Left lobe of liver (tissue), 2 donors: ENCODE results near the gene EVA1A. TPM values are rescaled to one million over a fixed set of nuclear protein-coding genes. Genes with fewer than 3 reads are reported as not detected.
"Not testable (repeated sequence)": the region's sequence is repeated elsewhere in the genome, so short reads cannot be mapped to it uniquely, and the experiment has no call there.

ENCODE experiments used
- ATAC-seq: fragments of 200-7000 bp; cut with Tn5 transposase; one replicate; pipeline ENCODE4 v1.9.1; 2020; ENCODE audit warnings: mild to moderate bottlenecking, moderate library complexity
- DNase-seq: peaks from one replicate; pipeline ENCODE4 v3.0.0-alpha.2; 2020; ENCODE audit warnings: low spot score
- total RNA-seq: library from RNA; stranded (reverse); gene quantifications from one replicate; pipeline ENCODE4 v1.2.1, GENCODE V29; 2021
- donor health status: DM: no; HTN: no; CAD: no; lungs with moderate emphysema.
- donor health status: DM: no; HTN: yes; CAD: no.

EVA1A gene
- total RNA-seq, 1 donor from 2014 or later = 84.3 TPM

DNA sequence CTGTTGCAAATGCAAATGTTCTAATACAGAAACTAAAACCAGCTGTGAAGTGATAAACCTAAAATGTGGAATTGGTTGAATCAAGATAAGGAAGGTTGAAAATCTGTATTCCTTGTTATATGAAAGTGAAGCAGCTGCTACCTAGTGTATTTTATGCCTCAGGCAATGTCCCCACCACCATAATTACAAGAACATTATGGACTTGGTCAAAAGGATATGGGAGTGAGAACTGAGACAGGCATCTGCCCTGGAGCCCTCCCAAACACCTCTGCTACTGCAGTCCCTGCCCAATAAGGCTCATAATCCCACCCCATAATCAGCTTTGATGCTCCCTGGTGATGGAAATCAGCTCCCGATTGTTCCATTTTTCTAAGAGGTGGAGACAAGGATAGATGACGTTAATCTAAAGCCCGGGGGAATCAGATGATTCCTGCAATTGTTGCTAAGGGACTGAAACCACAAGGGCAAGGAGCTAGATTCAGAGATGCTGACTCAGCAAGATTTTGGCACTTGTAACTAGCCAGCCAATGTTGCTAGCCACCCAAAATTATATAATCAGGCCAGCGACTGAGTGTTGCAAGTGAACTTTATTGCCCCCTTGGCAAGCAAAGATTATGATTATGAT, 69.5 kb downstream of the EVA1A start:
- no peak for DNase-seq
- no peak for ATAC-seq

DNA sequence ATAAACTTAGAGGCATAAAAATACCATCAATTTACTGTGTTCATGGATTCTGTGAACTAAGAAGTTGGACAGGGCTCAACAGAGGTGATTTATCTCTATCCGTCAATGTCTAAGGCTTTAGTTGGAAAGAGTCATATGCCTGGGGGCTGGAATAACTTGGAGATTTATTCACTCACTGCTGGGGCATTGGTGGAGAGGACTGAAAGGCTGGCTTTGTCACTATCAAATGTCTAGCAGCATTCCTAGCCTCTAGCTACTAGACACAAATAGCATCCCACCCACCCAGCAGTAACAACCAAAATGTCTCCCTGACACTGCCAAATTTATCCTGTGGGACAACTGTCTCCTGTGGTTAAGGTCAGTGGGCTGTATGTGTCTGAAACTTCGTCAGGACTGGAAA, 71.0 kb downstream of the EVA1A start:
- no peak for DNase-seq
- ATAC-seq = no peak

DNA sequence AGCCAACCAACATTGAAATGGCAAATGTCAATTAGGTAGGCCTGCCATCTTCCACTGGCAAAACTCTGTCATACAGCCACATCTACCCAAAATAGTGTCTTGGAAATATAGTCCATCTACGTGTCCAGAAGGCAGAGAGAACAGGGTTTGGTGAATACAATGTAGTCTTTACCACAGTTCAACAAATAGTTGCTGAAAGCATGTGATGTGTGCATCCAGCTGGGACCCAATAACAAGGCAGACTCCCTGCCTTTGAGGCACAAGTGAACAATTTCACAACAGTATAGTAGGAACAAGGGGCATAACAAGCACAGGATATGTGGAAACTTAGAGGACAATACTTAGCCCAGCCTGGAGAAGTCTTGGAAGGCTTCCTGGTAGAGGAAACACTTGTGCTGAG, 72.6 kb downstream of the EVA1A start:
- ATAC-seq (no peak), DNase-seq (no peak)

DNA sequence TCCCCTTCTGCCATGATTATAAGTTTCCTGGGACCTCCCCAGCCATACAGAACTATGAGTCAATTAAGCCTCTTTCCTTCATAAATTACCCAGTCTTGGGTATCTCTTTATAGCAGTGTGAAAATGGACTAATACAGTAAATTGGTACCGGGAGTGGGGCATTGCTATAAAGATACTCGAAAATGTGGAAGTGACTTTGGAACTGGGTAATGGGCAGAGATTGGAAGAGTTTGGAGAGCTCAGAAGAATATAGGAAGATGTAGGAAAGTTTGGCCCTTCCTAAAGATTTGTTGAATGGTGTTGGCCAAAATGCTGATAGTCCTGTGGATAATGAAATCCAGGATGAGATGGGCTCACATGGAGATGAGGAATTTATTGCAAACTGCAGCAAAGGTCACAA, 74.0 kb downstream of the EVA1A start:
- not testable (repeated sequence) for DNase-seq, ATAC-seq

DNA sequence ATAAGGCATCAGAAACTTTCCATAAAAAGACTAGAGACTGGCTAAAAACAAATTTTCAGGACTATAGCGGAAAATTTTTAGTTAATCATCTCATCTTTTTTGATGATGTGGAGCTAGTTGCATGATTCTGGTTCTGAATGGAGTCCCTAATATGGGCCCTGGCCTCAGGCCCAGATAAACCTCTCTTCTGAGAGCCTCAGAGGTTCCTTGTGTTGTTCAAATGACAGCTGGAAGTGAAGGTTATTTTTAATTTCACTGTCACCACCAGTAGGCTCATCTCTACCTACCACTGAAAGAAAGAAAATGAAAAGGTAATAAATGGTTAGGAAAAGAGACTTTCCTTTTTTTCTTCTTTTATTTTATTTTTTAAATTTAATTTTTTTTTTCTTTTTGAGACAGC, 75.9 kb downstream of the EVA1A start:
- DNase-seq = no peak
- ATAC-seq = no peak

DNA sequence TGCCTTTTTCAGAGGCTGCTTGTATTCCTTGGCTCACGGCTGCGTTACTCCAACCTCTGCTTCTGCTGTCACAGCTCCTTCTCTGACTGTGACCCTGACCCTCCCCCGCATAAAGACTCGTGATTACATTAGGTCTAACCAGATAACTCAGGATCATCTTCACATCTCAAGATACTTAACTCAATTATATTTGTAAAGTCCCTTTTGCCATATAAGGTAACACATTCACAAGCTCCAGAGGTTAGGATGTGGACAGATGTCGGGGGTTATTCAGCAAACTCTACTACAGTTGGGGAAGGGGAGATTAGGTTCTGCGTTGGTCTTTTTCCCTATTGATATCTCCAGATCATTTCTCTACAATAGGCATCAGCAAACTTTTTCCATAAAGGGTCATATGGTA, 76.9 kb downstream of the EVA1A start:
- DNase-seq = no peak
- ATAC-seq = no peak

DNA sequence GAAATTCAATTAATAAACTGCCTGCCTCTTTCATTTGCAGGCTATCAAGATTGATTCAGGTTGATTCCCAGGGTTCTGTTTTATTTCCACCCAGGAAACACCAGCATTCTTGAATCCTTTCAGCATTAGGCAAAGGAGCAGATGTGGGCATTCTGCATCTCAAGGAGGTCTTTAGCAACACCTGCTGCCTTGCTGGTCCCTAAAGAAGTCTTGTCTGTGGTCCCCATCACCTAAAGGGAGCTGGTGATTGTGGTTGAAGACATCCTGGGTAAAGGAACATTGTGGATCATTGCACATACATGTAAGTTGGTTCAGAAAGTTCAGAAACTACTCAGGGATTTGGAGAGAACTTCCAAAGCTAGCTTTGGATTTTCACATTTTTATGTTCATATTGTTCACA, 78.3 kb downstream of the EVA1A start:
- ATAC-seq = no peak

DNA sequence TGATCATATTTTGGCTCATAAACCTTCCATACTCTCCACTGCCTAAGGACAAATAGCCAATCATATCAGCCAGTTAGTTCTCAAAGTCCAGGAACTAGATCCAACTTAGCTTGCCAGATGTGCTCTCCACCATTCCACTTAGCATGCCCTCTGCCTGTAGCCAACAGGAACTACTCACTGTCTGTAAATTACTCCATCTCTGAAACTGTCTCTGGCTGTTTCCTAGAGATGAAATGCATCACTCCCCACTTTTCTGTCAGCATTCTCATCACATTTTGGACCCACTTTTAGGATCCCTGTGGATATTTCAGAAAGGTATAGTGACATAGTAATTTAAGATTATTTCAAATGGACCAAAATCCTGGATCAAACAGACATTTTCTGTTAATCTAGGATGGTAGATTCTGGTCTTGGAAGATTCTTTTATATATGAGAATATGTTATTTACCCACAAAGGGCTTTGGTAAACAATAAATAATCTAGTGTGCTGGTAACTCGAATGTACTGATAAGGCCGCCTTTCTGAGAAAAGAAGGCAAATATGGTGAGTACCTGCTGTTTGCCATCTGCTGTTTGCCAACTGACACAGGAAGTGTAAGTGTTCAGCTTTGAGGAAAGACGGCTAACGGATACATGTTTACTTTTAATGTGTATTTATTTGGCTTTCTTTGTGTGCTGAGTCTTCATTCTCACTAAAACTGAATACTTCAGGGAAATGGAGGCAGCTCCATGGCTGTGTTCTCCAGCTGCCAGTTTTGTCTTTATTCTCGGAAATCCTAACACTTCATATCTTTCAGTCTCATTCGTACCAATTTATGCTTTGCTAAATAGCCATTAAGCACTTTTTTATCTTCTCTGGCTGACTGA, 79.5 kb downstream of the EVA1A start:
- DNase-seq = no peak
- ATAC-seq = peak; percentile 97

More for the DNA sequence above, 78.3 kb downstream of the EVA1A start:
- no peak for DNase-seq

DNA sequence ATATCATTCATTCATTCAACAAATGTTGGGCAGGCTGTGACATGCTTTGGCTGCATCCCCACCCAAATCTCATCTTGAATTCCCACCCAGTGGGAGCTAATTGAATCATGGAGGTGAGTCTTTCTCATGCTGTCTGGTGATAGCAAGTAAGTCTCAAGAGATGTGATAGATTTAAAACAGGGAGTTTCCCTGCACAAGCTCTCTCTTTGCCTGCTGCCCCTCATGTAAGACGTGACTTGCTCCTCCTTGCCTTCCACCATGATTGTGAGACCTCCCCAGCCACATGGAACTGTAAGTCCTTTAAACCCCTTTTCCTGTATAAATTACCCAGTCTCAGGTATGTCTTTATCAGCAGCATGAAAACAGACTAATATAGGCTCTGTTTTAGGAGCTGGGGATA, 83.0 kb downstream of the EVA1A start:
- DNase-seq, ATAC-seq: not testable (repeated sequence)

DNA sequence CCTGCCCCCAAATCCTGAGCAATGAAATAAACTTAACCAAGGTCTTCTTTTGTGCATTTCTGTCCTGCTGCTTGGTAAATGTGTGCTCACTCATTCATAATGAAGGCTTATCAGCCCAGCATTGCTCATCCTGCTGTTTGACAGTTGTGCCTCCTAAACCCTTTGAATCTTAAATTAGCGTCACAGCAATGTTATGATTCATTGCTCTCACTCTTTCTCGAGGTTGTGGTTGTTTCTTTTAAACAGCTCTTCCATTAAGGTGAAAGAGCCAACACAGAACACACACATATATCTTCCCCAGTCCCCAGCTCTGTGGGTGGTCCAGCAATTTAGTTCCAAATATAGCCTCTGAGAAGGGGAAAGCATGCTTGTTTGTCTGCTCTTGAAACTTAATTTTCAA, 84.0 kb downstream of the EVA1A start:
- DNase-seq (no peak), ATAC-seq (no peak)

DNA sequence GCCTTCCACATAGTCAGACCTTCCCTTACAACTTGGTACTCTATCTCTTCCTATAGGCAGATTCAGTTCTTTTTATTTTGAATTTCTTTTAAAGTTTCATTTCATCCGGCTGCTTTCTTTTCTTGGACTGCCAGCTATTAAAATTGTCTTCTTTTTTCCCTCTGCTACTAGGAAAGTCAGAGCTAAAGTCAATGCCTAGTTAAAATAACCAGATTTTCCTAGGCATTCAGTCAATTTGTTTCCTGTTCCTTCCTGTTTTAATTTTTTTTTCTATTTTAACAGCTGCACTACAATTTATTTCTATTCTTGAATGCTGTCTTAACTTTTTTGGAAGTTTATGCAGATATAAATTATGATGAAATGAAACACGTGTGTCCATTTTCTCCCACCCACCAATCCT, 84.8 kb downstream of the EVA1A start:
- DNase-seq (no peak), ATAC-seq (no peak)

DNA sequence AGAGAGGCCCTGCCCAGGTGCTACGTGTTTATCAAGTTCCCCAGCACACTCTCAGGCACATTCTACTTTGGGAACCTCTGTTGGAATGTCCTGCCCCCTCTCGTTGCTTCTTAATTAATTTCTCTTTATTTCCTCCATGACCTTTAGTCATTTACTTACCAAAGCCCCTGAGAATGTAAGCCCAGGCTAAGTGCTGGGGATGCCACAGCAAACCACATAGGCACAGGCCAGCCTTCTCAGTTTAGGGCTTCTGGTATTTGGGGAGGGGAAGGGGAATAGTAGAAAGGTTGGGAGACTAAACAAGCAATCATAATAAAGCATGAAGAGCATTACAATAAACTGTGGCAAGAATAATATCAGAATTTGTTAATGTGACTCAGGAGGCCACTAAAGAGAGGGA, 85.7 kb downstream of the EVA1A start:
- ATAC-seq (no peak), DNase-seq (no peak)

DNA sequence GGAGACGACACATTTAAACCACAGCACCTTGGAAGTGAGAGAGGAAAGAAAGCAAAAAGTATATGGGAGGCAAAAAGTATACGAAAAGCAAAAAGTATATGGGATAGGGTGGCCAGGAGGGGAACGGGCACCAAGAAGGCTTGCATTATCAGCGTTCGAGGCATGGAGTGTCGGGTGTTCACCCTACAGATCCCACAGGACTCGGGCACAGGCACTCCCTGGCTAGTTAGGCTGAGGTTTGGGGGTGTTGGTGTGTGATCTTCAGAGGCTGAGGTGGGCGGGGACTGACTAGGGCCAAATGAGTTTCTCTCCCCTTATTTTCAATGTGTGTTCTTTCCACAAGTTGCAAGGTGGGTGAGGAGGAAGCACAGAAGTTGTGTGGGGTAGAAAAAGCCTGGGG, 86.6 kb downstream of the EVA1A start:
- no peak for ATAC-seq
- no peak for DNase-seq

DNA sequence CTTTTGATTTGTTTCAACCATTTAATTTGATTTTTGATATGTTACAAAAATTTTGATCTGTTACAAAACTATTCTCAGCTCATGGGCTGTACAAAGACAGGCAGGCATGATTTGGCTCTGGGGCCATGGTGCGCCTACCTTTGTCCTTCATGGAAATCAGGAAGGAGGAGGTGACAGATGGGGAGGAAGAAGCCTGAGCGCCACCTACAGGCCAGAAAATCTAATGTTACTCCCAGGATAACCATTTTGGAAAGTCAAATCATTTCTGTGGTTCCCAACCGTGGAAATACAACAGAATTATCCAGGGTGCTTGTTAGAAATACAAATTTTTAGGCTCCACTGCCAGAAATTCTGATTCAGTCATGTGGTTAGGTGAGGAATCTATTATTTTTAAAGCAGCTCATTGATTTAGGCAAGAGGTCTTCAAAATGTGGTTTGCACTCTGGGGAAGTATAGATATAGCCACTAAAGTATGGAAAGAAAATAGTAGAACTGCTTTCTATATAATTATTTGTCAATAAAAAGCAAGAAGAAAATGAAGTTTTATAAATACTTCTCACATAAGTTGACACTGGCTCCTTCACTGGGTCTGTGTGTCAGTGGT, 93.9 kb downstream of the EVA1A start:
- DNase-seq = no peak
- peak; percentile 73 for ATAC-seq

DNA sequence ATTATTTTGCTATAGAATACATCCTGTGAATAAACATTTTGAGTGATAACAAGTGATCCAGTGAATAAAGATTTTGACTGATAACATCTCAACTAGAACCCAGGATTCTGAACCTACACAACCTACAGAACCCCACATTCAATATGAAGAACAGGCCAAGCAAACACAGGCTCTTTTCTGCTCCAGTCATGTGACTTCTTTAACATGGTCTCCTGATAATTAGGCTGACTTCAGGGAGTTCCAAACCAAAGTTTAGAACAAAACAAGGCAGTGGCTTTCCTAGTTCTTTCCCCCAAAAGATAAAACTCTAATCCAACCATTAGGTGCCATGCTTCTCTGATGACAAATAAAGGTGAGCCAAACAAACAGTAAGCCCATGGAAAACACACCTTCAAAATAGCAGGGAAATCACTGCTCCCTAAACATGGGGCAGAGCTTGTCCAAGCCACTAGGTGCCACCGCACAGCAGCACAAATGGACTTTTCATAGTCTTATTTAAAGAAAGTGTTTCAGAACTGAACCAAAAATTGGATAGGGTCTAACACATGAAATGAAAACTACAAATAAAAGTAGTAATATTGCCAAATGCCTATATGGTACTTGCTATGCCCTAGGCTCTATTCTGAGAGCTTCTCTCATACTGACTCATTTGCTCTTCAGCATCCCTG, 95.3 kb downstream of the EVA1A start:
- ATAC-seq (peak; percentile 89), DNase-seq (no peak)

DNA sequence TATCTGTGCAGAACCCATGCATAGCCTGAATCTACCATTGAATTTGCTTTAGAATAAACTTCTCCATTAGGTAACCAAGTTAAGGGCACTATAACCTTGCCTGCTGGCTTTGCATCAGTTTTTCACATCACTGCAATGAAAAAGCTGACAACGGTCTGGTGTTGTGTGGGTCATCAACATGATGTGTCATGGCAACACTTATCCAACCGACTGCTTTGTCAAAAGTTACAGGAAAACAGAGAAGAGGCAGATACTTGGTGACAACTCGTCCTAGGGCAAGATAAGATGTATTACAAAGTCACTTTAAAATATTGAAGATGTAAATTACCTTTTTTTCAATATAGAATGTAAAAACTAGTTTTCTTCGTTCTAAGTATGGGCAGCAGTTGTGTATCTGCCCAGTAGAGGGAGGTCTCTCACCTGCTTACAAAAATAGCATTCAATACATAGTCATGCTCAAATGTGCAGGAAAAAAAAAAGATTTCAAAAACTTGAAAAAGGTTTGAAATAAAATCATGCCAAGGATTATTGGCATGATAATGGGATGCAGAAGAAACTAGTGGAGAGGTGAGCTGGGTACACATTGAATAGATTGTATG, 96.3 kb downstream of the EVA1A start:
- ATAC-seq (peak; percentile 83), DNase-seq (no peak)

DNA sequence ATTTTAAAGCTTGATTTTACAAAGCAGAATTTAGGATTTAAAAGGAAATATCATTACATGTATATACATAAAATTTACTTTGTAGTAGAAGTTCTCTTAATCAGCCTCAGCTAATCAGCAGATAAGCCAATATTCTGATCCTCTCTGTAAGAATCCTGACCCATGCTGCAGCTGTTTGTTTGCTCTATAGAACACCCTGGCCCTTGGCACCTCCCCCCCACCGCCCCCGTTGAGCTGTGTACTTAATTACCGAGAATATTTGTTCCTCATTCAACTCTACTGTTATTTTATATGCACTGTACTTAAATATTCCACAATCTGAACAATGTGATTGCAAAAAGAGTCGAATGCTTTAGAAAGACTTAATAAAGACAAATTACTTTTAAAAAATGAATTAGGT, 98.0 kb downstream of the EVA1A start:
- no peak for DNase-seq

DNA sequence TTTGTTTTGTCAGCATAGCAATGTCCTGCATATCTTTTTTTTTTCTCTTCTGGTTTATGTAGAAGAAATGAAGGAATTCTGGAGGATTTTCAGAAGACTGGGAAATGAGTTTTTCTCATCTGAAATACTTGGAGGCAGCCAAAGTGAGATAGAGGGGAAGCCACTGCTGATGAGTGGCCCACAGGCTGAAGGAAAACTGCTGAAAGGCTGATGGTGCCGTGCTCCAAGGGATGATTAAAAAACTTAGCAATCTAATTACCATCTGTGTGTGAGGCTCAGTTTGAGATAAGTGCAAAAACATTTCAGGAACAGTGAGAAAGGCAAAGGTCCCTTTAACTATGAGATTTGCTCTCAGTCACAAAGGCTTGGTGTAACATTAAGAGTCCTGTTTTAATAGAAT, 98.5 kb downstream of the EVA1A start:
- ATAC-seq (no peak), DNase-seq (no peak)

More for the DNA sequence above, 98.0 kb downstream of the EVA1A start:
- no peak for ATAC-seq

DNA sequence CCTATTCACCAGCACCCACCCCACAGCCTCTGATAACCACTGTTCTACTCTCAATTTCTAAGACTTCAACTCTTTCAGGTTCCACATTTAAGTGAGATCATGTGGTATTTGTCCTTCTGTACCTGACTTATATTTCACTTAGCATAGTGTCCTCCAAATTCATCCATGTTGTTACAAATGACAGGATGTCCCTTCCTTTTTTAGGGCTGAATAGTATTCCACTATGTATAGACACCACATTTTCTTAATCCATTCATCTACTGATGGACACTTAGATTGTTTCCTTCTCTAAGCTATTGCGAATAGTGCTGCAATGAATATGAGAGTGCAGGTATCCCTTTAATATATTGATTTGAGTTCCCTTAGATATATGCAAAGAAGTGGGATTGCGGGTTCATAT, 100.1 kb downstream of the EVA1A start:
- ATAC-seq (no peak), DNase-seq (no peak)

DNA sequence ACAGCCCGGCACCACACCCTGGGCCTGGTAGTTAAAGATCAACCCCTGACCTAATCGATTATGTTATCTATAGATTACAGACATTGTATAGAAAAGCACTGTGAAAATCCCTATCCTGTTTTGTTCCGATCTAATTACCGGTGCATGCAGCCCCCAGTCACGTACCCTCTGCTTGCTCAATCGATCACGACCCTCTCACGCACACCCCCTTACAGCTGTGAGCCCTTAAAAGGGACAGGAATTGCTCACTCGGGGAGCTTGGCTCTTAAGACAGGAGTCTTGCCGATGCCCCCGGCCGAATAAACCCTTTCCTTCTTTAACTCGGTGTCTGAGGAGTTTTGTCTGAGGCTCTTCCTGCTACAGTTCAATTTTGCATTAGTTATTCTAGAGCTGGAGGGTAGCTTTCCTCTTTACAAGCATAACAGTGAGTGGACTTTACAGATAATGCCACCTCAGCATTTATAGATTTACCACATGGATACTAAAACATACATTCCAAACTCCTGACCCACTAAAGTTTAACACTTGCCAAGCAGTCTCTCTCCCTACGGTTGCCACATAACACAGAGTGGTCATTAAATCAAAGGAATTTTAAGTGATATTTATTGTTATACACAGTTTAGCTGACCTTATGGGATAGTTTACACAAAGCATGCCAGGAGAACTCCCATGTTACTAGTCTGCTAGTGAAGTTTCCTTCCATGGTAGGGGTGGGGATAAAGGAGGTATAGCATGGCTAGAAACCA, 101.0 kb downstream of the EVA1A start:
- DNase-seq = no peak
- no peak for ATAC-seq
